Measurements from ENCODE around the gene TRPC3.

TRPC3 gene

GRCh38 chr4:121952290-121952689, 430 bp upstream of the TRPC3 start:
- no peaks in the 10 kb centered on the region for H3K27me3 ChIP-seq (ENCODE audit: low read length)
- no peaks in the 10 kb centered on the region for H3F3A ChIP-seq (ENCODE audit: insufficient read depth)
- TF ChIP-seq CTCF (IDR thresholded peaks at IDR 0.05; ENCODE audit: insufficient read depth, low read length, poor library complexity, severe bottlenecking) (no peak), EZH2phosphoT487 (conservative IDR thresholded peaks at IDR 0.05; ENCODE audit: low read length) (no peak)
- no peak overlapping the region for H3K27ac ChIP-seq (ENCODE audit: low read depth, low read length)
- H3K4me3 ChIP-seq (ENCODE audit: insufficient read depth, low read length, poor library complexity, severe bottlenecking) = no peak overlapping the region
- no peaks in the 10 kb centered on the region for H3K9me3 ChIP-seq (ENCODE audit: insufficient read depth, low read length)
- H3K4me2 ChIP-seq (ENCODE audit: low read depth, low read length, poor library complexity, severe bottlenecking) = no peak overlapping the region
- H3K9me2 ChIP-seq (replicated peaks; ENCODE audit: insufficient read depth, low read length) = no peaks in the 10 kb centered on the region
- H3K9ac ChIP-seq (ENCODE audit: low read length) = no peak overlapping the region
- H2AFZ ChIP-seq (ENCODE audit: low read depth, low read length, severe bottlenecking) = no peak overlapping the region
- H3K36me3 ChIP-seq (ENCODE audit: low read length) = no peaks in the 10 kb centered on the region
- no peaks in the 10 kb centered on the region for H4K20me1 ChIP-seq (ENCODE audit: low read depth, low read length)
- H3K79me2 ChIP-seq (ENCODE audit: insufficient read depth, low read length) = no peaks in the 10 kb centered on the region

- no peaks in the 10 kb centered on the region for H3K36me3 ChIP-seq (ENCODE audit: low read length)
- TF ChIP-seq EZH2phosphoT487 (conservative IDR thresholded peaks at IDR 0.05; ENCODE audit: low read length) = no peak
- TF ChIP-seq CTCF (IDR thresholded peaks at IDR 0.05; ENCODE audit: insufficient read depth, low read length, poor library complexity, severe bottlenecking) = no peak
- no peaks in the 10 kb centered on the region for H3K27me3 ChIP-seq (ENCODE audit: low read length)
- H4K20me1 ChIP-seq (ENCODE audit: low read depth, low read length) = no peaks in the 10 kb centered on the region
- no peak overlapping the region for H3K27ac ChIP-seq (ENCODE audit: low read depth, low read length)
- H3K4me2 ChIP-seq (ENCODE audit: low read depth, low read length, poor library complexity, severe bottlenecking) = no peak overlapping the region
- H2AFZ ChIP-seq (ENCODE audit: low read depth, low read length, severe bottlenecking) = no peak overlapping the region
- H3K79me2 ChIP-seq (ENCODE audit: insufficient read depth, low read length) = no peaks in the 10 kb centered on the region
- no peak overlapping the region for H3K9ac ChIP-seq (ENCODE audit: low read length)
- H3K9me3 ChIP-seq (ENCODE audit: insufficient read depth, low read length) = no peaks in the 10 kb centered on the region
- no peak overlapping the region for H3K4me3 ChIP-seq (ENCODE audit: insufficient read depth, low read length, poor library complexity, severe bottlenecking)
- no peaks in the 10 kb centered on the region for H3K9me2 ChIP-seq (replicated peaks; ENCODE audit: insufficient read depth, low read length)
- H3F3A ChIP-seq (ENCODE audit: insufficient read depth) = no peaks in the 10 kb centered on the region
These were observed 960 bp downstream of the TRPC3 start for GRCh38 chr4:121950680-121951520.

- Histone ChIP-seq H2AFZ (ENCODE audit: low read depth, low read length, severe bottlenecking) (no peak overlapping the region), H3K36me3 (ENCODE audit: low read length) (no peaks in the 10 kb centered on the region)
These were observed 1.6 kb downstream of the TRPC3 start for GRCh38 chr4:121950212-121950679.

More at GRCh38 chr4:121950212-121950679, 1.6 kb downstream of the TRPC3 start:
- no peak overlapping the region for H3K9ac ChIP-seq (ENCODE audit: low read length)
- no peaks in the 10 kb centered on the region for H3K9me2 ChIP-seq (replicated peaks; ENCODE audit: insufficient read depth, low read length)
- no peak overlapping the region for H3K4me2 ChIP-seq (ENCODE audit: low read depth, low read length, poor library complexity, severe bottlenecking)
- no peaks in the 10 kb centered on the region for H3K9me3 ChIP-seq (ENCODE audit: insufficient read depth, low read length)
- H4K20me1 ChIP-seq (ENCODE audit: low read depth, low read length) = no peaks in the 10 kb centered on the region
- H3K27ac ChIP-seq (ENCODE audit: low read depth, low read length) = no peak overlapping the region
- no peaks in the 10 kb centered on the region for H3K79me2 ChIP-seq (ENCODE audit: insufficient read depth, low read length)
- H3K4me3 ChIP-seq (ENCODE audit: insufficient read depth, low read length, poor library complexity, severe bottlenecking) = no peak overlapping the region
- TF ChIP-seq CTCF (IDR thresholded peaks at IDR 0.05; ENCODE audit: insufficient read depth, low read length, poor library complexity, severe bottlenecking) (no peak), EZH2phosphoT487 (conservative IDR thresholded peaks at IDR 0.05; ENCODE audit: low read length) (no peak)
- H3K27me3 ChIP-seq (ENCODE audit: low read length) = no peaks in the 10 kb centered on the region
- no peaks in the 10 kb centered on the region for H3F3A ChIP-seq (ENCODE audit: insufficient read depth)

All from SU-DHL-6 (cell line).